ENCODE measurements around the gene ZDHHC19.
A peak's percentile ranks its signal among the peaks of the same experiment; 100 is the strongest.
"Not testable (repeated sequence)": the region's sequence is repeated elsewhere in the genome, so short reads cannot be mapped to it uniquely, and the experiment has no call there.

Gene ZDHHC19

DNA sequence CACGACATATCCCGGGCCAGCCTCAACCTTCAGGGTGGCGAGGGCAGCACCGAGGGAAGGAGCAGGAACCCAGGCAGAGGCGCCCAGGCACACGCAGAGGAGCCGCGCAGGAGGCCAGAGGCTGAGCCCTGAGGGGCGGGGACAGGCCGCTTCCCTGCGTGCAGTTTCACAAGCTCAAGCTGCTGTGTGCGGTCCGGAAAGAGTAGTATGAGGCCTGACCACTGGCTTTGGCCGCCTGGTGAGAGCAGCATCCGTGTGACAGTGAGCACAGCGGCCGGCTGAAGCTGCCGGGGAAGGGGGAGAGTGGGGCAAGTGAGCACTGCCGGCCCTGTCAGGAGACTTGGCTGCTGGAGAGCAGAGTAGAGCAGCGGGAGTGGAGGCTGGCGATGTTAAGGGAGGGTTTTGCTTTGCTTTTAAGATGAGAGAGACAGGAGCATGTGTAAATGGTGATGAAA is 8.7 kb downstream of the ZDHHC19 start:
- no peak for DNase-seq (ENCODE audit: low read depth)

DNA sequence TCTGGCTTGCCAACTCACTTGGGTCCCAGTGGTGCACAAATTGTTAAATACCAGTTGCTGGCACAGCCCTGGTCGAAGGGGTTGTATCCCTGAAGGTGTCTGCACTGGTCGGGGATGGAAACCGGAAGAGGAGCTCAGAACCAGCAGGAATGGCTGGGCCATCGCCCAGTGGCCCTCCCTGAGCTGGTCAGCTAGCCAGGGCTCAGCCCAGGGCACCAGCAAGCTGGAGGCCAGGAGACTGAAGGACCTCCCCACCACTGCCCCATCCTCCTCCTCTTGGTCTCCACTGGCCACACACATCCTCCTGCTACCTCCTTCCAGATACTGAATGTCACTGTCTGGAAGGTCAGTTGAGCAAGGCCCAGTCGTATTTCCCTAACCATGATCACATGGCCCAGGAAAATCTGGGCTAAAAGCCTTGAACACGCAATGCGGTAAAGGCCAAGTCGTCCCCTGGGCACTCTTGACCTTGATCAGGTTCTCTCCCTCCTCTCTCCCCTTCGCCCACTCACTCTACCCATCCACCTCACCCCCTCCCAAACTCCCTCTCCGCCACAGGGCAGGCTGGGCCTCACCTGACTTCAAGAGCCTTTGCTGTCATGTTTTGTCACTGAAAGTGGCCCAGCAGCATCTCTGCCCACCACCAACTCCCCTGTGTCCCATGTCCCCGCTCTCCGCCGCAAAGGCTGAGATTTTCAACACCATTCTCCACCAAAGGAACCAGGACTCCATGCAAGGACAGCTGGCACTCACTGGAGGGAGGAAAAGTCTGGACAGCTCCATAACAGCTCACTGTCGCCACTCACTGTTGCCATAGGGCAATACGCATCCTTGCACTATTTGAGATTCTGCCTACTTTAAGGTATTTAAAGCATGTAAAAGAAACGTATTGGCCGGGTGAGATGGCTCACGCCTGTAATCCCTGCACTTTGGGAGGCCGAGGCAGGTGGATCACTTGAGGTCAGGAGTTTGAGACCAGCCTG is 12.1 kb downstream of the ZDHHC19 start:
- no peak for DNase-seq (ENCODE audit: low read depth)

DNA sequence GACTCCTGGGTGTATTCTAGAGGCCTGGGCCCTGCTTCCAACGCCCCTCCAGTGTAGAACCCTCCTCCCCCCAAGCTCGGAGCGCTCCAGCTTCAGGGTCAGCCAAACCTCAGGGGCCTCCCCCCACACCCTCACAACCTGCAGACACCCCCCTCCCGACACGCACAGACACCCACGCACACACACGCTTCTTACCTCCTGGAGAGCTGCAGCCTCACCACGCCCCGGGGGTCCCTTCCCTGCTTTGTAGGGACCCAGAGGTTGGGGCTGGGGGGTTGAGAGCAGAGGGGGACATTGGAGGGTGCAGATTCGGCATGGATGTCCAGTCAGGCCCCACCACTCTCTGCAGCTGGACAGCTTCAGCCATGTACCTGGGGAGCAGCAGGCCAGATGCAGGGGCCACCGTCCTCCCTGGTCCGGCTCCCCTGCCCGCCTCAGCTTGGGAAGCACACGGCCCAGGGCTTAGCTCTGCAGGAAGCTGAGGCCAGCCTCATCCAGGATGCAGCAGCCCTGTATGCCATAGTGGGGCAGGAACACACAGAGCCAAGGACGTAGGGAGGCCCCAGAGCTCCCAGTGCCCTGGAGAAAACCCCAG is 13.0 kb downstream of the ZDHHC19 start:
- DNase-seq (ENCODE audit: low read depth): no peak

DNA sequence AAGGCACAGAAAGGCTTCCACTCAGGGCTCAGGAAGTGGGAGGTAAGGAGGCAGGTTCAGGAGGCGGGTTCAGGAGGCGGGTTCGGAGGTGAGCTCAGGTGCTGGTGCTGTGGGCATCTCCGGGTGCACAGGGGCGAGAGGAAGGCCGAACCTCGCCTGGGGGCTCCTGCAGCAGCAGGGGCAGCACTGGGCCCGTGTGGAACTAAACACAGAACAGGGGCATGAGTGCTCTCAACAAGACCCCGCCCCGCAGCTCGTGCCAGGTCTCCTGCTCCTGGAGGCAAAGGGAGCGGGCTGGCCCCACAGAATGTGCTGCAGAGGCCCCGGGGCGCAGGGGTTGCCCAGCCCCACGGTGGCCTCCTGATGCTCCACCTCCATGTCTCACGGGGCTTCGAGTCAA is 13.7 kb downstream of the ZDHHC19 start:
- no peak for DNase-seq (ENCODE audit: low read depth)

DNA sequence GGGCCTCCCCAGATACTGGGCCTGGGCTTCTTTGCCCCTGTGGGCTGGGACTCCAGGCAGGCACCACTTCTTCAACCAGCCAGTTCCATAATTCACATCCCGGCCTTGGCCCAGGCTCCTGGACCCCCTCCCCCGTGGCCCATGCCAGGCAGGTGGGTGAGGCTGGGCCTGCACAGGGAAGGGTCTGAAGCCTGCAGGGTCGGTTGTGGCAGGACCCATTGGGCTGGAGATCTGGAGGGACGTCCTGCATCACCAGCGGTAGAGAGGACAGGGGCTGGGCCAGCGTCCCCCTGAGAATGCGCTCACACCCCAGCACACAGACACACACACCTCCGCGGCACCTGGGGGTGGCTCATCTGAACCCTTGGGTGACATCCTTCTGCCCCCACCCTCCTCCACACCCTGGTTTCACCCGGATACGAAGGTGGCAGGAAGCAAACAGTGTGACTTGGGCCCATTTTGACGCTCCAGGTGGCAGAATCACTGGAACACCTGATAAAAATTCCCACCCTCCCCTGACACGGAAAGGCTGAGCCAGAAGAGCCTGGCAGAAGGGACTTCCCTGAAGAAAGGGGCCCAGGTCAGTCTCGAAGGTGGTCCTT is 15.4 kb downstream of the ZDHHC19 start:
- DNase-seq (ENCODE audit: low read depth): no peak

DNA sequence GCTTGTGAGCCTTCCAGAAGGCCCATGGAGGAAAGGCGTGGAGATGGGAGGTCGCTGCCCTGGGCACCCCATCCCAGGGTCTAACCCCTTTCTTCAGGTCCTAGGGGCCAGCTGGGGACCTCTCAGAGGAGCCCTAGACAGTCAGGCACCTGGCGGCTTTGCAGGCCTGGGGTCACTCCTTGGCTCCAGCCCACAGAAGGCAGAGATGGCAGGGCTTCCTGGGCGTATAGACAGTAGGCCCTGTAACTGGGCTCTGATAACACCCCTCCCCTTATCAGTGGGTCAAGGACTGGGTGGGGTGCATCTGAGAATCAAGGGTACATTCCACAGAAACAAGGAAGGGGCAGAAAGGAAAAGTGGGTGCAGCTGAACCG is 16.7 kb downstream of the ZDHHC19 start:
- no peak for DNase-seq (ENCODE audit: low read depth)

DNA sequence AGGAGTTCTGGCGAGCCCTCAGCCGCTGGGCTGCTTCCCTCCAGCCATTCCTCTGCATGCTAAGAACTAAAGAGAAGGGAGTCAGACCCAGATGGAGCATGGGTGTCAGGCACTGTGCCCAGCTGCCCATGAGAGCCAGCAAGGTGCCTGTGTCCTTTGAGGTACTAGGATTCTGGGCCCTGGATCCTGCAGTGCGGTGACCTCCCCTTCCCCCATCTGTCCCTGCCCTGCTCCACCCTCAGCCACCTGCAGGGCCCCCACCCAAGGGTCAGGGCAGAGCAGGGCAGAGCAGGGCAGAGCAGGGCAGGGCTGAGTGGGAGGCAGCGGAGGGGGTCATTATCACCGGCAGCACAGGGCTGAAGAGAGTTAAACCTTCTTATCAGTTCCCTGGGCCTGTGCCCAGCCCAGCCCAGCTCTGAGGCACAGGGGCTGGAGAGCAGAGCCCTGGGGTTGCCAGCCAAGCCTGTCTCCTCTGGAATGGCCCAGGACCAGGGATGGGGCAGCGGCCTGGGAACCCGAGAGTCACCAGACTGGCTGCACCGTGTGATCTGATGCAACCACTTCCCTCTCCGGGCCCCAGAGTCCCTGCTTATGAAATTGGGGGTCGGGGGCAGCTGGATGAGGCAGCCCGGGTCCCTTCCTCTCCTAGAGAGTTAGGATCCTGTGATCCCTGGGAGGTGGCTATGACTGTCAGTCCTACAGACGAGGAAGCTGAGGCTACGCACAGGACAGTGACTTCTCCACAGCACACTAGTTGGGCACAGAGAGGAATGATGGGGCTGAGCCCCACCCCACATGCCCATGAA is 17.3 kb downstream of the ZDHHC19 start:
- DNase-seq (ENCODE audit: low read depth): no peak

DNA sequence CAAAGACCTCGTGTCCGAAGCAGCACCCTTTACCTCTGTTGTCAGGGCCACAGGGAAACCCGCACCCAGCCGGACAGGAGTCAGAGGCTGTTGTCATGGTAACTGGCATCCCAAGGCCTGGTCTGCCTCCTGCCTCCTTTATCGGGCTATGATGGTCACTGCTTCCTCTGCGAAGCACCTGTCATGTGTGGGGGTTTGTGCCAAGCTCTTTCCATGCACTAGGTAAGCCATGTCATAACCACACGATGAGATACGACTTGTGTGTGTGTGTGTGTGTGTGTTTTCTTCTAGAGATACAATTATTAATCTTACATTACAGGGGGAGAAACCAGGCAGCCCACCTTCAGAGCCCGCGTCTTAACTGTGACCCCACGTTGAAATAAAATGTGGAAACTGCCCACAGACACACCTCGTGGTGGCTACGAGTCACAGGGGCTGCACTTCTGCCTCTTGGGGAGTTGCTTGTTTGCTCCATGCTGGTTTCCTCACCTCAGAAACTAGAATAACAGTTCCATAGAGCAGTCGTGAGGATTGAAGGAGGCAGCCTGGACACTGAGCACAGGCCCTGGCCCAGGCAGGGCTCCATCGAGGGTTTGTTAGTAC is 18.0 kb downstream of the ZDHHC19 start:
- no peak for DNase-seq (ENCODE audit: low read depth)

DNA sequence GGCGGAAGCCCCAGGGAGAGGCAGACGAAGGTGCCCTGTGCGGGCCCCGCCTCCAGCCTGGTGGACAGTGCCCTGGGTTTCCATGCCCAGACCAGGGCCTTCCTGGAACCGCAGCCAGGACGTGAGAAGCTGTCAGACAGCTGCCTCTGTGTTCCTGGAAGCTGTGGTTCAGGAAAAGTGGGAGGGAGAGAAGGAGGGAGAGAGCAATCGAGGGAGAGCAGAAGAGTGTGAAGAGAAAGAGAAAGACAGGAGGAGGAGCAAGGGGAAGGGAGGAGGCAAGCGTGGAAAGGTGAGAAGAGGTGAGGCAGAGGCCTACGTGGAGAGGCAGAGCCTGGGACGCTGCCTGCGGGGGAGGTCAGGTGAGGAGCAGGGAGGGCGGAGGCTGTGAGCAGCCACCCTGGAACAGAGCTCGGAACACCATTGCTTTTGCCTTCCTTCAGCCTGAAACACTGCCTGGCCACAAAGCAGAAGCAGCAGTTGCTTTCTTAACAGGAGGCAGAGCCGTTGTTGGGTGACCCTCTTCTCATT is 18.6 kb downstream of the ZDHHC19 start:
- no peak for DNase-seq (ENCODE audit: low read depth)

DNA sequence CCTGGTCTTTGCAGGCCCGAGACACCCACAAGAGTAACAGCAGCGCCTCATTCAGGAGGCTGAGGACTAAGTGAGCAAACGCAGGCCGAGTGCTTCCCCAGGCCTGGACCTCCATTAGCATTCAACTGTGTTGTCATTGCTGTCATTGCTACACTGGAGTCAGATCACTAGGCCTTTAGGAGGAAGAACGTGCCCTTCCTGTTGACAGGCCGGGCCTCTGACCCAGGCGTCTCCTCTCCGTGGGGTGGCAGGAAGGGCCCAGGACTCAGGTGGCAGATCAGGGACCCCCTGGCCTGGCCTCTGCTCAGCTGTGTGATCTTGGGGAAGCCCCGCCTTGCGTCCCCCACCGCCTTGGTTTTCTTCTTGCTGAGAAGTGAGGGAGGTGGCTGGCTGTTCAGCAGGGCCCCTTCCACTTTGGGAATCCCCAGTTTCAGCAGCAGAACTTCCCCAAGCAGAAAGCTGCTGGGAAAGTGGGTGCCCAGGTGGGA is 19.1 kb downstream of the ZDHHC19 start:
- DNase-seq (ENCODE audit: low read depth): peak; percentile 27

DNA sequence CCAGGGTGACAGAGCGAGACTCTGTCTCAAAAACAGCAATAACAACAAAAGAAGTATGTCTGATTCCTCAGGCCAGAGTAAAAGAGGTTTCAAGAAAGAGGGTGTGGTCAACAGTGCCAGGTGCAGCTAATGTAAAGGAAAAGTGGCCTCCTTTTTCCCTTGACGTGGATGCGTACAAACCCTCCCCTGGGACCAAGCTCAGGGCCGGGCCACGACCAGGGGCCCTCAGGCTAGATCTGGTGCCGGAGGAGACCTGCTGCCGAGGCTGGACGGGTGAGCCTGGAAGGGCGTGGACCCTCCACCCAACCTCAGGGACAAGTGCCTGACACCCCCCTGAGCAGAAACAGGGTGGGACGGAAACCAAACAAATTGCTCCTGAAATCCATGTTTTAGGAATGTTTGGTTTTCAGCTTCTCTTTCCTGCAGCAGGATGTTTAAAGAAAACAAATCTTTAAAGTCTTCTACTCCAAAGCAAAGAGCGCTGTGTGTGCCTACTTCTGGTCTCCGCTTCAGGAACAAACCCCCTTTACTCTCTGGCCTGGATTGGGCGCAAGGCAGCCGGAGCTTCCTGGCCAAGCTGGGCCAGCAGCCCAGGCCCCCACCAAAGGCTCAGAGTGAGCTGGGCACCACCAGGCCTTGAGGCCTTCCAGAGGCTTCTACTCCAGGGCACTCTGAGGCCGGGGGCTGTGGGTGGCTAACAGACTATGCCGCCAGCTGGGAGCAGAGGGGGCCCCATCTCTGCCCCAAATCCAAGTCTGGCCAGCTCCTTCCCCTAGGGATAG is 21.4 kb downstream of the ZDHHC19 start:
- DNase-seq (ENCODE audit: low read depth): no peak

DNA sequence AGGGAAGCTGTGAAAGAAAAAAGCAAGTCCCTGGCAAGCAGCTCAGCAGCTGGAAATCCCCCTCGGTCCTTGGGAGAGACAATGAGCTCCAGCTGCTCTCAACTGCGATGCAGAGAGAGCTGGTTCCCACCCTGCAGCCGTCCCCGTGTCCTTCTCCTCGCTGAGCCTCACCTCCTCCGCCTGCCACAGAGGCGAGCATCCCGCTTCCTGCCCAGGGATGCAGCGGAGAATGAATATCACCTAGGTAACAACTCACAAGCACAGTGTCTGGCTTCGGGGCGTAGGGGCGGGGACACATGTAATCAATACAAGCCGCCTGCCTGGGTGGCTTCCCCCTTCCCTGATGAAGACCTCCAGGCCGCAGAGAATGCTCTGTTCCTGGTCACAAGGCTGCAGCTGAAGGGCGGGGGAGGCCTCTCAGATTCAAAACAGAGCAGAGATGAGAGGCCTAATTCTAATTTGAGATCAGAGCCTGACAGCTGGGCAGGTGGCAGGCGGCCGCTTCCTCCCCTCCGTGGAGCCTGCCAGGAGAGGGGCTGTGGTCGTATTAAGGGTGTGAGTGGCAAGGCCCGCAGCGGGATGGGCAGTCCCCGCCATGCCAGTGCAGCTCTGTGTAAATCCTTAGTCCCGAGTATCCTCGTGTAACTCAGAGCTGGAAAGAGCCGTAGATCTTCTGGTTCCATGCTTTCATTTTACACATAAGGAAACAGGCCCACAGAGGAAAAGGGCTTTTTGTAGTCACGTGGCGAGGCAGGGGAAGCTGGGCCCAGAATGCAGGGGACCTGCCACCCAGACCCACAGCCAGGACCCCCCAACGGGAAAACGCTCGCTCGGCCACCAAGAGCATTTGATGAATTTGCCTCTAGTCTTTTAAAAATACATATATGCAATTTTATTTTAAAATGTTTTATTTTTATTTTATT is 24.3 kb downstream of the ZDHHC19 start:
- no peak for DNase-seq (ENCODE audit: low read depth)

DNA sequence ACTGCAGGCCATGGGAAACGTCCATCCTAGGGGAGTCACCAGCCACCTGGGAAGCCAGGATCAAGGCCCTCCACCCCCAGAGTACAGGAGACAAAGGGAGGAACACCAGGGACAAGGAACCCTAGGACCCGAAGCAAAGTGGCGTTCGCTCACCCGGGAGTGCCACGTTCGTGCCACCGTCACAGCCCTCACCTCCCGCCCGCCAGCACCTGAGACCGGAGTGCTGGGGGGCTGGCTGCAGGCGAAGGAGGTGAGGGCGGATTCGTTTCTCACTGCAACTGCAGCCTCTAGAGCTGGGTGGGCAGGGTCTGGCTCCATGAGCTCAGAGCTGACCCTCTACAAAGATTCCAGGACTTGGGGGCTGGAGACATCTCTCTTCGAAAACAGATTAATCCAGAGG is 26.3 kb downstream of the ZDHHC19 start:
- no peak for DNase-seq (ENCODE audit: low read depth)

DNA sequence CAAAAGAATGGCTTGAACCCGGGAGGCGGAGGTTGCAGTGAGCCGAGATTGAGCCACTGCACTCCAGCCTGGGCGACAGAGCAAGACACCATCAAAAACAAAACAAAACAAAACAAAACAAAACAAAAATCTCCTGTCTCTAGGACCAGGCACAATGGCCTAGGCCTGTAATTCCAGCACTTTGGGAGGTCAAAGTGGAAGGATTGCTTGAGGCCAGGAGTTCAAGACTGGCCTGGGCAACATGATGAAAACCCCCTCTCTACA is 27.1 kb downstream of the ZDHHC19 start:
- not testable (repeated sequence) for DNase-seq (ENCODE audit: low read depth)

DNA sequence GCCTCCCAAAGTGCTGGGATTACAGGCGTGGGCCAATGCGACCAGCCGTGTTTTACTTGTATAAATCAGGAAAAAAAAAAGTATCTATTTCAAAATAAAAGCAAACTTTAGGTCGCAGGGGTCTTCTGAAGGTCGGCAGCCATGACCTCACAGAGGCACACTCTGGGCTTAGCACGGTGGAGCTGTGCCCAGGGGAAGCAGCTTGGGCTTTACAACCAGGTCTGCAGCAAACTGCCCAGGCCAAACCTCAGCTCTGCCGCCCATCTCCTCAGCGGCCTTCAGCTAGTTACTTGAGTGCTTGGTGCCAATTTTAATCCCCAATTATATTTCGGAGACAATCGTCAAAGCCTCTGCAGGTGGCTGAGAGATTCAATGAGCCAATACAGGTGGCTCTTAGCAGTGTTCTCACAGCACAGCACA is 30.1 kb downstream of the ZDHHC19 start:
- no peak for DNase-seq (ENCODE audit: low read depth)

DNA sequence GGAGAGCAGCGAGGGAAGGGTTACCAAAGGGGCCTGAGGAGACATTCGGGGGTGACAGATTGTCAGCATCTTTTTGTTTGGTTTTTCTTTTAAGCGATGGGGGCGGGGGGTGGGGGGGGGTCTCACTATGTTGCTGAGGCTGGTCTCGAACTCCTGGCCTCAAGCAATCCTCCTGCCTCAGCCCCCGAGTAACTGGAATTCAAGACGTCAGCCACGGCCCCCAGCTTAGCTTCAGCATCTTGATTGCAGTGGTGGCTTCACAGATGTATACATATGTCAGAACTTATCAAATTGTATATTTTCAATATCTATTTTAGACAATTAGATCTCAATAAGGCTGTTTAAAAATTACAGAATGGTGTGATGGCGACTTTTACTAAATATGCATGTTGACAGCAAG is 30.9 kb downstream of the ZDHHC19 start:
- no peak for DNase-seq (ENCODE audit: low read depth)

DNA sequence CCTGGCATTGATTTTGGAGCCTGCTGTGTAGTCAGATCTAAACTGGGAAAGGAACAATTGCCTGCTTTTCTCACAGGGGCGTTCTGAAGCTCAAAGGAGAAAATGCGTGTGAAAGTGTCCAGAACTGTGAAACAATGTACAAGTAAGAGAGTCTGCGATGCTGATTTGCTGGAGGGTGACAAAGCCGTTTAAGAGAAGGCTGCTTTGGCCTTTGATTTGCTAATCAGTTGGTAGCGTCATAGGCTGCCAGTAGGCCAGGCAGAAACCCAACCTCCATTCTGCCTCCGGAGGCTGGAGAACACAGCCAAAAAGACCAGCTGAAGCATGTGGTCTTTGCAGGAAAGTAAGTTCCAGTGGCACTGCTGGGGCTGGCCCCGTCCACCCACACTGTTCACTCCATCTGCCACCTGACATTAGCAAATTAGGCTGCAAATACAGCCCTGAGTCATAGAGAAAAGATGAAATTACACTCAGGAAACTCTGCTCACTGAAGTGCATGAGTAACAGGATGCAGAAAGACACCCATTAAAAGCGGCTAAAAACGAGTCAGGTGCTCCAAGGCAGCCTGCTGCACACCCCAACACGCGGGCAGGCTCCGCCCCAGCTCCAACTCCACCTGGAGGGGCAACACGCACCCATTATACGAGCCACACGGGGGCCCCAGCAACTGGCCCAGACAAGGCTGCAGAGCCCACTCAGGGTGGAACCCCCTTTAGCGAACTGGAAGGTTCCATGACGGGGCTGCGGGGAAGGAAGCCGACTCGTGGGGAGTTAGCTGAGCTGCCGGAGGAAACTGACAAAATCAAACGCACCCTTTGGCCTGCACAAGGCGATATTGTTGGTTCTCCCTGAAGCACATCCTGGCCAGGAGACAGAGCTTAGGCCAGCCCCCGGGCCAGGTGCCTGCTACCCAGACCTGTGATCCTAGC is 31.6 kb downstream of the ZDHHC19 start:
- DNase-seq (ENCODE audit: low read depth): peak; percentile 76

DNA sequence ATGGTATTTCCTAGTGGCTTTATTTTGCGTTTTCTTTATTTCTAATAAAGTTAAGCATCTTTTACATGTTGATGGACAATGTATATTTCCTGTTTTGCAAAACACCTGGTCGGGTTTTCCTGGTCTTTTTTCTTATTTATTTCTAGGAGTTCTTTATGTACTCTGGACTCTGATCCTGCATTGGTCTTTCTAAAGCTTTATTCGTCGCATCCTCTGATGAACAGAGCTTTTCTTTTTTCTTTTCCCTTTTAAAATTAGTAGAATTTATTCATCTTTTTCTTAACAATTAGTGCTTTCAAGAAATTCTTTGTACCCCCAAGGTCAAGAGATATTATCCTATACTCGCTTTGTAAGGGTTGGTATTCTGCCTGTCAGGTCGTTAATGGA is 32.2 kb downstream of the ZDHHC19 start:
- DNase-seq (ENCODE audit: low read depth): no peak

DNA sequence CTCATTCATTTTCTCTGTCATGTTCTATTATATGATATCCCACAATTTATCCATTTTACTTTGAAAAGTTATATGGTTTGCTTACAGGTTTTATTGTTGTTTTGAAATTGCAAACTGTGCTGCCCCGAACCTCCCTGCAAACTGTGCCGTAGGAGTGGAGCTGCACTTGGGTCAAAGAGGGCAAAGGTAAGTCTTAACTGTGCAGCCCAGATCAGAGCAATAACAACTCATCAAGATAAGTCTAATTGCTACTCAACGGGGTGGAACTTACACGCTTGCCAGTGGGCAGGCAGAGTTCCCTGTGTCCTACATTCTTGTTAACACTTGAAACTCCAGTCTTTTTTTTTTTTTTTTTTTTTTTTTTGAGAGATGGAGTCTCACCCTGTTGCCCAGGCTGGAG is 33.2 kb downstream of the ZDHHC19 start:
- no peak for DNase-seq (ENCODE audit: low read depth)
